Mesendoderm (in vitro differentiated cells): ENCODE data around the gene PTPRU.

Experiments used
- DNase-seq: peaks from one replicate; pipeline ENCODE4 v3.0.0; 2013
- H2AK5ac ChIP-seq: 2 replicates; pipeline ENCODE4 v1.6.1; 2013; ENCODE audit warnings: low read length, inconsistent platforms
- H2BK120ac ChIP-seq: 2 replicates; pipeline ENCODE4 v1.6.1; 2013; ENCODE audit warnings: low read depth, mild to moderate bottlenecking, low read length, moderate library complexity, mixed read lengths
- H2BK15ac ChIP-seq: replicated peaks from 2 replicates; pipeline ENCODE4 v1.6.1; 2013; ENCODE audit warnings: low read depth, mild to moderate bottlenecking, moderate library complexity
- H2BK5ac ChIP-seq: 2 replicates; pipeline ENCODE4 v1.6.1; 2013; ENCODE audit warnings: low read length, inconsistent platforms
- H3K18ac ChIP-seq: 2 replicates; pipeline ENCODE4 v1.6.1; 2013; ENCODE audit warnings: mild to moderate bottlenecking, low read length, mixed read lengths
- H3K23ac ChIP-seq: one replicate; pipeline ENCODE4 v1.6.1; 2013; ENCODE audit warnings: low read length
- H3K27ac ChIP-seq: 2 replicates; pipeline ENCODE4 v1.5.1; 2013; ENCODE audit warnings: low read depth, mild to moderate bottlenecking, inconsistent platforms, low read length, moderate library complexity
- H3K27me3 ChIP-seq: 2 replicates; pipeline ENCODE4 v1.6.1; 2013; ENCODE audit warnings: low read length, control low read depth, mild to moderate bottlenecking, inconsistent platforms; ENCODE audit not compliant: insufficient read depth, poor library complexity
- H3K36me3 ChIP-seq: 2 replicates; pipeline ENCODE4 v1.6.1; 2013; ENCODE audit warnings: low read length, inconsistent platforms; ENCODE audit not compliant: control insufficient read depth, insufficient read depth
- H3K4ac ChIP-seq: one replicate; pipeline ENCODE4 v1.6.1; 2013; ENCODE audit warnings: low read depth, mild to moderate bottlenecking, low read length, moderate library complexity
- H3K4me1 ChIP-seq: 2 replicates; pipeline ENCODE4 v1.6.1; 2013; ENCODE audit warnings: low read depth, low read length, inconsistent platforms; ENCODE audit not compliant: control insufficient read depth
- H3K4me2 ChIP-seq: 2 replicates; pipeline ENCODE4 v1.6.1; 2013; ENCODE audit warnings: low read length
- H3K4me3 ChIP-seq: 2 replicates; pipeline ENCODE4 v1.5.1; 2013; ENCODE audit warnings: mild to moderate bottlenecking, low read length
- H3K56ac ChIP-seq: one replicate; pipeline ENCODE4 v1.6.1; 2013; ENCODE audit warnings: low read length
- H3K79me1 ChIP-seq: 2 replicates; pipeline ENCODE4 v1.6.1; 2013; ENCODE audit warnings: low read length, inconsistent platforms
- H3K79me2 ChIP-seq: 2 replicates; pipeline ENCODE4 v1.6.1; 2013; ENCODE audit warnings: mild to moderate bottlenecking, low read length; ENCODE audit not compliant: control insufficient read depth, insufficient read depth
- H3K9ac ChIP-seq: 2 replicates; pipeline ENCODE4 v1.6.1; 2013; ENCODE audit warnings: low read length, inconsistent platforms
- H4K5ac ChIP-seq: one replicate; pipeline ENCODE4 v1.6.1; 2013; ENCODE audit warnings: low read length
- H4K8ac ChIP-seq: one replicate; pipeline ENCODE4 v1.6.1; 2013; ENCODE audit warnings: low read depth, mild to moderate bottlenecking, control low read depth, low read length, moderate library complexity
- WGBS: extraction: QIAGEN DNeasy Blood & Tissue Kit; methylation state at CpG from one replicate; pipeline ENCODE4 v1.1.7; 2013; ENCODE audit warnings: low lambda C conversion rate, missing lambda C conversion rate; ENCODE audit not compliant: insufficient coverage; ENCODE audit errors: extremely low coverage; 5-methylcytosine and 5-hydroxymethylcytosine counted together

Gene PTPRU

DNA sequence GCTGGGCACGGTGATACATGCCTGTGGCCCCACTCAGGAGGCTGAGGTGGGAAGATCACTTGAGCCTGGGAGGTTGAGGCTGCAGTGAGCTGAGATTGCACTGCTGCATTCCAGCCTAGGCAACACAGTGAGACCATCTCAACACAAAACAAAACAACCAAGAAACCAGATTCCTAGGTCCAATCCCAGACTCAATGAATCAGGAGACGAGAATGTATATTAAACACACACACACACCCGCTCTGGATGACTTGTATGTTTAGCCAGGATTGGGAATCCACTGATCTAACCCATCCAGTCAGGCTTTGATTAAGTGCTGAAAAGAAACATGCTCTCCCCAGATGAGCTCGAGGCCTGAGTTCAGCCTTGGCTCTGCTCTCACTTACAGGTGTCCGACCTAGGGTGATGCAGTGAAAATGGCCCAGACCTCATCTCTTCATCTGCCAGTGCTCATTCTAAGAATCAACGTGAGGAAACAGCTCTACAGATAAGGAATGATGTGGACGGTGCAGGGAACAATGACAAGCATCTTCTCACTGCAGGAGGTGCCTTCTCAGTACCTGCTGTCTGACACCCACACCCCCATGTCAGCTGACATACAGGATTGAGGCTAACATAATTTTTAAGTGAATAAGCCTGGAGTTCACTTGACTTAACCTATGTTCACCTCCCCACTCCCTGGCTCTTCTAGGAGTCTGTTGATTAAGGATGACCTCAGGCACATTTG lies 39.3 kb upstream of the PTPRU start:
- Histone ChIP-seq H3K4me3 (no peak overlapping the region), H2BK5ac (no peak overlapping the region), H3K79me2 (no peaks in the 10 kb centered on the region), H3K4ac (no peak overlapping the region), H3K56ac (peak overlapping the region; percentile 49), H3K79me1 (no peaks in the 10 kb centered on the region), H3K9ac (peak overlapping the region; percentile 27), H3K23ac (no peak overlapping the region), H3K36me3 (peaks cover 6% of the 10 kb centered on the region), H3K4me1 (peaks cover 2% of the 10 kb centered on the region), H3K27ac (peak overlapping the region; percentile 89), H3K27me3 (no peaks in the 10 kb centered on the region), H3K18ac (no peak overlapping the region), H4K5ac (no peak overlapping the region), H2BK15ac (no peak overlapping the region), H4K8ac (no peak overlapping the region), H3K4me2 (no peak overlapping the region), H2AK5ac (no peak overlapping the region), H2BK120ac (no peak overlapping the region)
- no CpG with 5 or more reads among the region's 7 CpGs for WGBS
- DNase-seq = peak; percentile 85

DNA sequence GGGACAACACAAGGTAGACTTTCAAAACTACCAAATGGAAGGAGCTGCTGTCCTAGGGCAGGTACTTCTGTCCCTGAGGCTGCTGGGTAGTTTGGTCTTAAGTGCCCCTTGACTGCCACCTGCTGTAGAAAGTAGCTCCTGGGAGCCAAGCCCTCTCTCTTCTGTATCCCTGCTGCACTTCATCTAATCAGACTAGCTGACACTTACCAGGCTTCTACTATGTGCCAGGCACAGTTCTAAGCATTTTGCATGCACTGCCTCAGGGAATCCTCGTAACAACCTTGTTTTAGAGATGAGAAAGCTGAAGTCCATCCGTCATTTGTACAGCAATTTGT lies 38.8 kb upstream of the PTPRU start:
- H3K27me3 ChIP-seq = no peaks in the 10 kb centered on the region
- no peak overlapping the region for H3K4me2 ChIP-seq
- H2BK5ac ChIP-seq = no peak overlapping the region
- H3K36me3 ChIP-seq = peaks cover 6% of the 10 kb centered on the region
- no peaks in the 10 kb centered on the region for H3K79me2 ChIP-seq
- no peak overlapping the region for H2AK5ac ChIP-seq
- H3K18ac ChIP-seq = no peak overlapping the region
- no peak overlapping the region for H4K8ac ChIP-seq
- no peak overlapping the region for H2BK120ac ChIP-seq
- no peak overlapping the region for H2BK15ac ChIP-seq
- H3K56ac ChIP-seq = peak overlapping the region; percentile 8
- no peak overlapping the region for H3K4me3 ChIP-seq
- WGBS = no CpG with 5 or more reads among the region's 2 CpGs
- H3K4me1 ChIP-seq = peaks cover 7% of the 10 kb centered on the region
- DNase-seq = peak; percentile 92
- peaks cover 2% of the 10 kb centered on the region for H3K79me1 ChIP-seq
- H4K5ac ChIP-seq = no peak overlapping the region
- no peak overlapping the region for H3K4ac ChIP-seq
- no peak overlapping the region for H3K9ac ChIP-seq
- peak overlapping the region; percentile 71 for H3K27ac ChIP-seq
- no peak overlapping the region for H3K23ac ChIP-seq

DNA sequence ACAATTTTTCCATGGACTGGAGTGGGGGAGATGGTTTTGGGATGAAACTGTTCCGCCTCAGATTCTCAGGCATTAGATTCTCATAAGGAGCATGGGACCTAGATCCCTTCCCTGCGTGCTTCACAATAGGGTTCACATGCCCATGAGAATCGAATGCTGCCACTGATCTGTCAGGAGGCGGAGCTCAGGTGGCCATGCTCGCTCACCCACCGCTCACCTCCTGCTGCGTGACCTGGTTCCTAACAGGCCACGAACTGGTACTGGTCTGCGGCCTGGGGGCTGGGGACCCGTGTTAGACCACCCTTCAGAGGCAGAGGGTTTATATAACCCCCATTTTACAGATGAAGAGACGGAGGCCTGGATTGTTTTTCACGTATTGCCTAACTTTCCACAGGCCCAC lies 38.3 kb upstream of the PTPRU start:
- Histone ChIP-seq H3K9ac (no peak overlapping the region), H3K36me3 (peaks cover 6% of the 10 kb centered on the region), H3K18ac (no peak overlapping the region), H2BK120ac (no peak overlapping the region), H3K79me2 (no peaks in the 10 kb centered on the region), H3K79me1 (peaks cover 2% of the 10 kb centered on the region), H2BK5ac (no peak overlapping the region), H2AK5ac (no peak overlapping the region), H3K27me3 (no peaks in the 10 kb centered on the region), H2BK15ac (no peak overlapping the region), H3K23ac (no peak overlapping the region), H4K5ac (no peak overlapping the region), H4K8ac (no peak overlapping the region), H3K4me3 (no peak overlapping the region), H3K56ac (no peak overlapping the region), H3K27ac (no peak overlapping the region), H3K4ac (no peak overlapping the region), H3K4me1 (peaks cover 7% of the 10 kb centered on the region), H3K4me2 (no peak overlapping the region)
- no peak for DNase-seq
- no CpG with 5 or more reads among the region's 12 CpGs for WGBS

DNA sequence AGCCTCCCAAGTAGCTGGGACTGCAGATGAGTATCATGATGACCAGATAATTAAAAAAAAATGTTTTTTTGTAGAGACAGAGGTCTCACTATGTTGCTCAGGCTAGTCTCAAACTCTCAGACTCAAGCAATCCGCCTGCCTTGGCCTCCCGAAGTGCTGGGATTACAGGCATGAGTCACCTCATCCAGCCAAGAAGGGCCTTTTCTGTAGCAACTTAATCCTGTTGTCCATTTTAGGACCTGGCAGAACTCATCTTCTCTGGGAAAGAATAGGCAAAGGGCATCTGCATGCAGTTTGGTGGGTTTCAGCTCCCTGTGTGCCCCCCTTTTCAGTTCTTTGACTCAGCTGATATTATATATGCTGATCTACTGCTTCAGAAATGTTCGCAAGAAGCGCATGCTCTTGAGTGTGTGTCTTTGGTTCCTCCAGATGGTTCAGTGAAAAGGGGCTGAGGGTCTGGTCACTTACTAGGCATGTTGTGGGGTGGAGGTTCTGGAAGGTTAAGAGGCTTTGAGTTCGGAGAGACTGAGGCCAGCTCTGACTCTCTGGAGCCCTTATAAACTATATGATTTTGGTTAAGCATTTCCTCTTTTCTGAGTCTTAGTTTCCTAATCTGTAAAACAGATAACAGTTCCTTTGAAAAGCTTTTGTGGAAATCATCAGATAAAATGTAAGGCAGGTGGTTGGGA lies 35.3 kb upstream of the PTPRU start:
- H3K36me3 ChIP-seq = peaks cover 3% of the 10 kb centered on the region
- no CpG with 5 or more reads among the region's 5 CpGs for WGBS

DNA sequence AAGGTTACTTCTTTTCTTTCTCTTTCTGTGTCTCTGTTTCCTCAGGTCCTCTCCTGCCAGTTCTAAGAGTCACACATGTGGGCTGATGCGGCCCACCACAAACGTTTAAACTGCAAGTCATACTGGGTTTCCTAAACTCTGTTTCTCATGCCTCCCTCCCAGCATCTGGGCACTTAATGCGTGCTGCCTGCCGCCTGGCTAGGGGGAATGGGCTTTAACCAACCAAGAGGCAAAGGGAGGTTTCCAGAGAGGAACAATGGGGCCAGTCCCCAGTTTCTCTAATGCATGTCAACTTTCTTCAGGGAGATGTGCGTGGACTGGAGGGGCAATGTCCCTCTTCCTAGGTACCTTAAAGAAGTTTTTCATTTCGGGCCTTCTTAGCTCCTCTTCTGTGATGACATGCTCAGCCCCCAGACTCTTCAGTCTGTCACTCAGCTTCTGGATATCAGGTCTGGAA lies 34.7 kb upstream of the PTPRU start:
- Histone ChIP-seq H2AK5ac (no peak overlapping the region), H3K9ac (no peak overlapping the region)
- no CpG with 5 or more reads among the region's 6 CpGs for WGBS

More for the DNA sequence above, 35.3 kb upstream of the PTPRU start:
- Histone ChIP-seq H3K9ac (no peak overlapping the region), H3K4me3 (no peak overlapping the region), H3K56ac (no peak overlapping the region), H4K5ac (no peak overlapping the region), H2BK120ac (no peak overlapping the region), H3K18ac (no peak overlapping the region), H2AK5ac (no peak overlapping the region), H3K79me1 (peaks cover 2% of the 10 kb centered on the region), H3K27me3 (no peaks in the 10 kb centered on the region), H3K4ac (no peak overlapping the region), H2BK15ac (no peak overlapping the region), H3K4me2 (no peak overlapping the region), H3K23ac (no peak overlapping the region), H3K4me1 (peaks cover 7% of the 10 kb centered on the region), H2BK5ac (no peak overlapping the region), H3K79me2 (no peaks in the 10 kb centered on the region), H3K27ac (no peak overlapping the region), H4K8ac (no peak overlapping the region)
- DNase-seq = no peak

More for the DNA sequence above, 34.7 kb upstream of the PTPRU start:
- no peak overlapping the region for H2BK15ac ChIP-seq
- no peak overlapping the region for H4K5ac ChIP-seq
- no peak overlapping the region for H3K27ac ChIP-seq
- H3K4me2 ChIP-seq = no peak overlapping the region
- no peak overlapping the region for H3K56ac ChIP-seq
- no peak overlapping the region for H3K18ac ChIP-seq
- no peak for DNase-seq
- no peaks in the 10 kb centered on the region for H3K79me2 ChIP-seq
- no peak overlapping the region for H2BK5ac ChIP-seq
- no peak overlapping the region for H3K23ac ChIP-seq
- no peak overlapping the region for H4K8ac ChIP-seq
- H2BK120ac ChIP-seq = no peak overlapping the region
- H3K79me1 ChIP-seq = peaks cover 2% of the 10 kb centered on the region
- no peaks in the 10 kb centered on the region for H3K27me3 ChIP-seq
- H3K4ac ChIP-seq = no peak overlapping the region
- peaks cover 7% of the 10 kb centered on the region for H3K4me1 ChIP-seq
- H3K36me3 ChIP-seq = peaks cover 3% of the 10 kb centered on the region
- H3K4me3 ChIP-seq = no peak overlapping the region
